ENCODE results near the gene R3HDML. TPM values are rescaled to one million over a fixed set of nuclear protein-coding genes. Genes with fewer than 3 reads are reported as not detected.
A peak's percentile ranks its signal among the peaks of the same experiment; 100 is the strongest.

Gene R3HDML
- polyA plus RNA-seq, 4 donors, result 0.06 TPM; not detected in 3

- Histone ChIP-seq H3K27me3 (ENCODE audit: control insufficient read depth in 3 of 3, insufficient read depth in 3 of 3, low read length in 3 of 3) (no peaks in the 10 kb centered on the region), H3K36me3 (ENCODE audit: control insufficient read depth in 3 of 3, insufficient read depth in 2 of 3, low read depth in 1 of 3, low read length in 3 of 3) (peaks cover 0 to 8% (median 0%) of the 10 kb centered on the region in 3 donors), H3K4me1 (ENCODE audit: control insufficient read depth in 3 of 3, insufficient read depth in 2 of 3, low read depth in 1 of 3, low read length in 2 of 3) (peaks cover 0 to 22% (median 2%) of the 10 kb centered on the region in 3 donors), H3K27ac (ENCODE audit: low read depth in 1 of 3, low read length in 2 of 3) (peak overlapping the region; percentile 15 to 72 (median 35)), H3K9me3 (ENCODE audit: control insufficient read depth in 2 of 2, insufficient read depth in 1 of 2, low read depth in 1 of 2, low read length in 1 of 2) (peaks cover 0 to 3% of the 10 kb centered on the region in 2 donors), H3K4me3 (ENCODE audit: low read depth in 1 of 3, low read length in 3 of 3) (no peak overlapping the region)
- DNase-seq (peak; percentile 79 to 90), FAIRE-seq (no peak)
- 22 to 56% (median 27%) methylated on average over 5 of the region's 5 CpGs for WGBS, 3 donors
These were observed 34.7 kb upstream of the R3HDML start for GRCh38 chr20:44302026-44302669.

GRCh38 chr20:44302736-44303135 lies 34.1 kb upstream of the R3HDML start:
- Histone ChIP-seq H3K4me1 (ENCODE audit: control insufficient read depth in 3 of 3, insufficient read depth in 2 of 3, low read depth in 1 of 3, low read length in 2 of 3) (peaks cover 0 to 22% (median 2%) of the 10 kb centered on the region in 3 donors), H3K9me3 (ENCODE audit: control insufficient read depth in 2 of 2, insufficient read depth in 1 of 2, low read depth in 1 of 2, low read length in 1 of 2) (peaks cover 0 to 3% of the 10 kb centered on the region in 2 donors), H3K27ac (ENCODE audit: low read depth in 1 of 3, low read length in 2 of 3) (peak overlapping the region in 1 of 3 donors; percentile 72), H3K36me3 (ENCODE audit: control insufficient read depth in 3 of 3, insufficient read depth in 2 of 3, low read depth in 1 of 3, low read length in 3 of 3) (peaks cover 0 to 8% (median 0%) of the 10 kb centered on the region in 3 donors), H3K4me3 (ENCODE audit: low read depth in 1 of 3, low read length in 3 of 3) (no peak overlapping the region), H3K27me3 (ENCODE audit: control insufficient read depth in 3 of 3, insufficient read depth in 3 of 3, low read length in 3 of 3) (no peaks in the 10 kb centered on the region)
- FAIRE-seq (no peak), DNase-seq (no peak)
- WGBS, 3 donors, result 62 to 77% (median 71%) methylated on average over 8 of the region's 8 CpGs

DNA sequence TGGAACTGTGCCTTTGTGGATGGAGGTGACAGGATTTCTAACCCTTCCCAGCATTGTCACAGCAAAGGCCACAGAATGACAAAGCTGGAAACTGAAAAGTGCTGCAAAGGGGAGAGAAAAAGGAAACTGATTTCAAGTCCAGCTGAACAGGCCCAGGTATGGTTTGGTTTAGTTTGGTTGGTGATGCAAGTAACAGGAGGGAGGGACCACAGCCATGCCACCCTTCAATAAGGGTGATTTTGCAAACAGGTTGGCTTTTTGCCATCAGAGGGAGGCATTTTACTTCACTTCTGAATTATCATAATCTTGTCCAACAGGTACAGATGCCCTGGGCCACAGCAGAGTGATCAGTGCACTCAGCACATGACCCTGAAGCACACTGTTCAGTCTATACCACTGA lies 32.5 kb upstream of the R3HDML start:
- Histone ChIP-seq H3K4me1 (ENCODE audit: control insufficient read depth in 3 of 3, insufficient read depth in 2 of 3, low read depth in 1 of 3, low read length in 2 of 3) (peaks cover 0 to 22% (median 2%) of the 10 kb centered on the region in 3 donors), H3K27ac (ENCODE audit: low read depth in 1 of 3, low read length in 2 of 3) (no peak overlapping the region), H3K4me3 (ENCODE audit: low read depth in 1 of 3, low read length in 3 of 3) (no peak overlapping the region), H3K36me3 (ENCODE audit: control insufficient read depth in 3 of 3, insufficient read depth in 2 of 3, low read depth in 1 of 3, low read length in 3 of 3) (peaks cover 0 to 8% (median 0%) of the 10 kb centered on the region in 3 donors), H3K9me3 (ENCODE audit: control insufficient read depth in 2 of 2, insufficient read depth in 1 of 2, low read depth in 1 of 2, low read length in 1 of 2) (peaks cover 0 to 3% of the 10 kb centered on the region in 2 donors), H3K27me3 (ENCODE audit: control insufficient read depth in 3 of 3, insufficient read depth in 3 of 3, low read length in 3 of 3) (no peaks in the 10 kb centered on the region)
- DNase-seq (no peak), FAIRE-seq (no peak)

- Histone ChIP-seq H3K4me1 (ENCODE audit: control insufficient read depth in 3 of 3, insufficient read depth in 2 of 3, low read depth in 1 of 3, low read length in 2 of 3) (peaks cover 4 to 19% (median 5%) of the 10 kb centered on the region in 3 donors), H3K27me3 (ENCODE audit: control insufficient read depth in 3 of 3, insufficient read depth in 3 of 3, low read length in 3 of 3) (no peaks in the 10 kb centered on the region), H3K27ac (ENCODE audit: low read depth in 1 of 3, low read length in 2 of 3) (no peak overlapping the region), H3K9me3 (ENCODE audit: control insufficient read depth in 2 of 2, insufficient read depth in 1 of 2, low read depth in 1 of 2, low read length in 1 of 2) (no peaks in the 10 kb centered on the region), H3K4me3 (ENCODE audit: low read depth in 1 of 3, low read length in 3 of 3) (no peak overlapping the region), H3K36me3 (ENCODE audit: control insufficient read depth in 3 of 3, insufficient read depth in 2 of 3, low read depth in 1 of 3, low read length in 3 of 3) (peaks cover 0 to 8% (median 0%) of the 10 kb centered on the region in 3 donors)
- FAIRE-seq (no peak), DNase-seq (no peak)
- WGBS, 3 donors, result 86 to 93% (median 92%) methylated on average over 9 of the region's 9 CpGs
These were observed 29.9 kb upstream of the R3HDML start for GRCh38 chr20:44306927-44307326.

GRCh38 chr20:44309763-44310663 lies 26.8 kb upstream of the R3HDML start:
- DNase-seq, result peak in 1 of 2 donors; percentile 59
- Histone ChIP-seq H3K36me3 (ENCODE audit: control insufficient read depth in 3 of 3, insufficient read depth in 2 of 3, low read depth in 1 of 3, low read length in 3 of 3) (peaks cover 0 to 8% (median 0%) of the 10 kb centered on the region in 3 donors), H3K9me3 (ENCODE audit: control insufficient read depth in 2 of 2, insufficient read depth in 1 of 2, low read depth in 1 of 2, low read length in 1 of 2) (no peaks in the 10 kb centered on the region), H3K4me3 (ENCODE audit: low read depth in 1 of 3, low read length in 3 of 3) (peak overlapping the region; percentile 49 to 95 (median 68)), H3K4me1 (ENCODE audit: control insufficient read depth in 3 of 3, insufficient read depth in 2 of 3, low read depth in 1 of 3, low read length in 2 of 3) (peaks cover 2 to 5% (median 4%) of the 10 kb centered on the region in 3 donors), H3K27ac (ENCODE audit: low read depth in 1 of 3, low read length in 2 of 3) (peak overlapping the region in 2 of 3 donors; percentile 56 to 73), H3K27me3 (ENCODE audit: control insufficient read depth in 3 of 3, insufficient read depth in 3 of 3, low read length in 3 of 3) (no peaks in the 10 kb centered on the region)
- 8 to 16% (median 14%) methylated on average over 17 of the region's 17 CpGs for WGBS, 3 donors
- FAIRE-seq, result no peak

DNA sequence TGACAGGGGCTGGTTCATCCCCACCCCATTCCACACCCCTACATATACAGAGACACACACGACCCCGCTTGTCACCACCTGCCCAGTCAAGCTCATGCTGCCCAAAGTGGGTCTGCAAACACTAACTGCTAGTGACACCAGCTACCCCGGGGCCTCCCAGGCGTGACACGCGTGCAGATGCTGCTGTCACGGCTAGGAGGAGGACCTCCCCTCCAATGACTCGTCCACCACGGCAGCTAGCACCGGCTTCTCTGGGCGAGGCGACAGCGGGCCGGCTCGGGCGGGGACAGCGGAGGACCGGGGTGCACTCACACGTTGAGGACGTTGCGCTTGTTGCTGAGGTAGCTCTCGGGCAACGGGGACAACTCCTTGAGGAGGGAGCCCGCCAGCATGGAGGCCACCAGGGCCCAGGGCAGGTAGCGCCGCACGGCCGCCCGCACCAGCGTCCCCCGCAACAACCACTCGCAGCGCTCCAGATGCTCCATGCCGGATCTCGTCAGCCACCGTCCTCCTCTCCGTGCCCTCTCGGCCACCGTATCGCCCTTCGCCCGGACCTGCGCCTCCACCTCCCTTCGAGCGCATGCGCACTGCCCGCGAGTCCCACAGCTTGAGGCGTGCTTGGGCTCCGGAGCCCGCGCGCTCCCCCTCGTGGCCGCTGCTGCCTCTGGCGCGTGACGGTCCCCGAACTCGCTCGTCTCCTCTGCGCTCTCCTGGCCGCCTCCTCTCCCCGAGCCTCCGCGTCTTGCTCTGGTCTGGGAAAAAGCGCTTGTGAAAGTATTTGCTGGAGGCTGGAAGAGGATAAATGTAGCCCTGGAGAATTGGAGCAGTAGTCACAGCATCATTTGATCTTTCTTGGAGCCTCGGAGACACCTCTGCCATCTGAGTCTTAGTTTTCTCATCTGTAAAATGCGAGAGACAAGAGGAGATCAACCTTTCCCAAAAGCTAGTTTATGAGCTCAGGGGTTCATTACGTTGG lies 25.9 kb upstream of the R3HDML start, which contains the start of gene FITM2:
Gene FITM2 (minus strand): TSS at position 539 of the 976 bp plus-strand sequence. CDS start 54 bp downstream, at position 485.
- FAIRE-seq, result no peak
- H3K9me3 ChIP-seq (ENCODE audit: control insufficient read depth in 2 of 2, insufficient read depth in 1 of 2, low read depth in 1 of 2, low read length in 1 of 2), result no peaks in the 10 kb centered on the region

GRCh38 chr20:44314870-44315269 lies 22.0 kb upstream of the R3HDML start:
- DNase-seq, result no peak
- no peak for FAIRE-seq
- Histone ChIP-seq H3K4me3 (ENCODE audit: low read depth in 1 of 3, low read length in 3 of 3) (no peak overlapping the region), H3K27ac (ENCODE audit: low read depth in 1 of 3, low read length in 2 of 3) (no peak overlapping the region), H3K36me3 (ENCODE audit: control insufficient read depth in 3 of 3, insufficient read depth in 2 of 3, low read depth in 1 of 3, low read length in 3 of 3) (no peaks in the 10 kb centered on the region), H3K27me3 (ENCODE audit: control insufficient read depth in 3 of 3, insufficient read depth in 3 of 3, low read length in 3 of 3) (no peaks in the 10 kb centered on the region), H3K9me3 (ENCODE audit: control insufficient read depth in 2 of 2, insufficient read depth in 1 of 2, low read depth in 1 of 2, low read length in 1 of 2) (no peaks in the 10 kb centered on the region), H3K4me1 (ENCODE audit: control insufficient read depth in 3 of 3, insufficient read depth in 2 of 3, low read depth in 1 of 3, low read length in 2 of 3) (peaks cover 0 to 4% (median 2%) of the 10 kb centered on the region in 3 donors)

More for the DNA sequence above, 25.9 kb upstream of the R3HDML start, which contains the start of gene FITM2:
- 2% methylated on average over 63 to 70 of the region's 70 CpGs for WGBS, 3 donors
- peak; percentile 98 to 99 for DNase-seq
- peak within 1 kb of the TSS in 2 of 3 donors; percentile 56 to 73 for H3K27ac ChIP-seq (ENCODE audit: low read depth in 1 of 3, low read length in 2 of 3)
- H3K4me3 ChIP-seq (ENCODE audit: low read depth in 1 of 3, low read length in 3 of 3), result peak within 1 kb of the TSS; percentile 49 to 95 (median 68)
- H3K4me1 ChIP-seq (ENCODE audit: control insufficient read depth in 3 of 3, insufficient read depth in 2 of 3, low read depth in 1 of 3, low read length in 2 of 3), result peaks cover 2 to 5% (median 4%) of the 10 kb centered on the region in 3 donors
- no peaks in the 10 kb centered on the region for H3K27me3 ChIP-seq (ENCODE audit: control insufficient read depth in 3 of 3, insufficient read depth in 3 of 3, low read length in 3 of 3)
- peaks cover 0 to 7% (median 0%) of the 10 kb centered on the region in 3 donors for H3K36me3 ChIP-seq (ENCODE audit: control insufficient read depth in 3 of 3, insufficient read depth in 2 of 3, low read depth in 1 of 3, low read length in 3 of 3)
